Measurements from ENCODE around the gene ERICH6. TPM values are rescaled to one million over a fixed set of nuclear protein-coding genes. Genes with fewer than 3 reads are reported as not detected.

Gene ERICH6
- total RNA-seq, 1 donor from 2014 or later: 0.40 TPM

DNA sequence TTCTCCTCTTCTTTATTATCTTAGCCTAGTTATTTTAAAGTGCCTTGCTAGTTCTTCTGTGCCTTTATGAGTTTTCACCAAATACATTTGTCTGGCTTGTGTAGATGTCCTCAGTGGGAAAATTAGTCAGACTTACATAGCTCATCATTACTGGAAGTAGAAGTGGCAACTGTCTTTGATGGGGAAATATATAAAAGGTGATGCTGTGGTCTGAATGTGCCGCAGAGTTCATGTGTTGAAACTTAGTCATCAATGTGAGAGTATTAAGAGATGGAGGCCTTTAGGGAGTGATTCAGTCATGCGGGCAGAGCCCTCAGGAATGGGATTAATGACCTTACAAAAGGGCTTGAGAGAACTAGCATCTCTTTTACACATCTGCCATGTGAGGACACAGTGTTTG lies 6.4 kb upstream of the ERICH6 start:
- H3K36me3 Mint-ChIP-seq (ENCODE audit: low read depth): peaks cover 47% of the 10 kb centered on the region
- no peaks in the 10 kb centered on the region for H3K4me1 Mint-ChIP-seq
- no peaks in the 10 kb centered on the region for H3K27me3 Mint-ChIP-seq (ENCODE audit: low read depth)
- no peak overlapping the region for H3K4me3 Mint-ChIP-seq
- DNase-seq (ENCODE audit: low read depth, low spot score): no peak
- H3K9me3 Mint-ChIP-seq: peaks cover 21% of the 10 kb centered on the region
- H3K27ac Mint-ChIP-seq (ENCODE audit: unreplicated experiment): no peak overlapping the region
- TF ChIP-seq, protein P1, sequence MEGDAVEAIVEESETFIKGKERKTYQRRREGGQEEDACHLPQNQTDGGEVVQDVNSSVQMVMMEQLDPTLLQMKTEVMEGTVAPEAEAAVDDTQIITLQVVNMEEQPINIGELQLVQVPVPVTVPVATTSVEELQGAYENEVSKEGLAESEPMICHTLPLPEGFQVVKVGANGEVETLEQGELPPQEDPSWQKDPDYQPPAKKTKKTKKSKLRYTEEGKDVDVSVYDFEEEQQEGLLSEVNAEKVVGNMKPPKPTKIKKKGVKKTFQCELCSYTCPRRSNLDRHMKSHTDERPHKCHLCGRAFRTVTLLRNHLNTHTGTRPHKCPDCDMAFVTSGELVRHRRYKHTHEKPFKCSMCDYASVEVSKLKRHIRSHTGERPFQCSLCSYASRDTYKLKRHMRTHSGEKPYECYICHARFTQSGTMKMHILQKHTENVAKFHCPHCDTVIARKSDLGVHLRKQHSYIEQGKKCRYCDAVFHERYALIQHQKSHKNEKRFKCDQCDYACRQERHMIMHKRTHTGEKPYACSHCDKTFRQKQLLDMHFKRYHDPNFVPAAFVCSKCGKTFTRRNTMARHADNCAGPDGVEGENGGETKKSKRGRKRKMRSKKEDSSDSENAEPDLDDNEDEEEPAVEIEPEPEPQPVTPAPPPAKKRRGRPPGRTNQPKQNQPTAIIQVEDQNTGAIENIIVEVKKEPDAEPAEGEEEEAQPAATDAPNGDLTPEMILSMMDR (conservative IDR thresholded peaks at IDR 0.05): no peak

DNA sequence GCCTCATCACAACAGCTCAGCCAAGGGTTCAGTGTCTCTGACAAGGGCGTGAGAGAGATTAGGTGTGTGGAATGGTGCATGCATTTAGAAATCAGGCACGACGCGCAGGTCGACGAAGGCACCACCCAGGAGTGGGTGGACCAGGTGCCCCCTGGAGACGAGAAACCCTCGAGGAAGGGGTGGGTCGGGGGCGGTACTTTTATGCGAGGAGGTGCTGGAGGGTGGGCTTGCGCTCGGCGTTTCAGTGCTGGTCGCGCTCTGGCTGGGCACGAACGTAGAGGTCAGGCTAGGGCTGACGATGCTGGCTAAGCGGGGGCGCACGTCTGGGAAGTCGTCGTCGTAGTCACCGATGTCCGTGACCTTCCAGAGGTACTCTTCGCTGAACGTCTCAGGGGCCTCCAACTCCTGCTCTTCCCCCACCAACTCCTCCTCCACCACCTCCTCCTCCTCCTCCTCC lies 393 bp downstream of the ERICH6 start:
- Mint-ChIP-seq H3K27me3 (ENCODE audit: low read depth) (peaks cover 3% of the 10 kb centered on the region), H3K4me3 (peak overlapping the region; percentile 98), H3K9me3 (peaks cover 2% of the 10 kb centered on the region), H3K36me3 (ENCODE audit: low read depth) (peaks cover 4% of the 10 kb centered on the region), H3K4me1 (peaks cover 9% of the 10 kb centered on the region), H3K27ac (ENCODE audit: unreplicated experiment) (peak overlapping the region; percentile 98)
- TF ChIP-seq, protein P1 (conservative IDR thresholded peaks at IDR 0.05): no peak
- no peak for DNase-seq (ENCODE audit: low read depth, low spot score)

DNA sequence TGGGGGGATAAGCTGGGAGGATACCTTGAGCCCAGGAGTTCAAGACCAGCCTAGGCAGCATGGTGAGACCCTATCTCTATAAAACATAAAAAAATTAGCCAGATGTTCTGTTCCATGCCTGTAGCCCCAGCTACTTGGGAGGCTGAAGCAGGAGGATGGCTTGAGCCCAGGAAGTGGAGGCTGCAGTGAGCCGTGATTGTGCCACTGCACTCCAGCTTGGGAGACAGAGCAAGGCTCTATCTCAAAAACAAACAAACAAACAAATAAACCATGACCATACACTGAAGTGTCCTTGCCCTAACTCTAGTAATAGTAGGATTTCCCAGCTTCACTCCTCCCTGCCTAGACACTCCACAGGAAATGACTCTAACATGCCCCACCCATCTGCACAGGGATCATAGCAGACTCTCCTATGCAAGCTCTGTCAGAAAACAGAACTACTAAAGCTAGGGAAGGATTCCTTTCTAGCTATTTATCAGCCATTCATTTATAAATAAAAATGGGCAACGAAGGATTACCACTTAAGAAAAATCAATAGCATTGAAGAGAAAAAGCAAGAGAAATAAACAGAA lies 4.6 kb downstream of the ERICH6 start:
- TF ChIP-seq, protein P1 (conservative IDR thresholded peaks at IDR 0.05): no peak
- H3K36me3 Mint-ChIP-seq (ENCODE audit: low read depth): peaks cover 7% of the 10 kb centered on the region

GRCh38 chr3:150697646-150698045 lies 6.1 kb downstream of the ERICH6 start:
- TF ChIP-seq, protein P1 (conservative IDR thresholded peaks at IDR 0.05): no peak
- Mint-ChIP-seq H3K4me3 (no peak overlapping the region), H3K4me1 (no peaks in the 10 kb centered on the region), H3K9me3 (peaks cover 8% of the 10 kb centered on the region), H3K27me3 (ENCODE audit: low read depth) (peaks cover 6% of the 10 kb centered on the region), H3K27ac (ENCODE audit: unreplicated experiment) (no peak overlapping the region), H3K36me3 (ENCODE audit: low read depth) (peaks cover 8% of the 10 kb centered on the region)
- no peak for DNase-seq (ENCODE audit: low read depth, low spot score)

More for the DNA sequence above, 4.6 kb downstream of the ERICH6 start:
- H3K9me3 Mint-ChIP-seq: peaks cover 8% of the 10 kb centered on the region
- no peak for DNase-seq (ENCODE audit: low read depth, low spot score)
- H3K27me3 Mint-ChIP-seq (ENCODE audit: low read depth): peaks cover 6% of the 10 kb centered on the region
- no peak overlapping the region for H3K27ac Mint-ChIP-seq (ENCODE audit: unreplicated experiment)
- H3K4me1 Mint-ChIP-seq: peaks cover 9% of the 10 kb centered on the region
- H3K4me3 Mint-ChIP-seq: no peak overlapping the region

- H3K4me1 Mint-ChIP-seq: no peaks in the 10 kb centered on the region
- no peaks in the 10 kb centered on the region for H3K27me3 Mint-ChIP-seq (ENCODE audit: low read depth)
- DNase-seq (ENCODE audit: low read depth, low spot score): no peak
- peaks cover 4% of the 10 kb centered on the region for H3K9me3 Mint-ChIP-seq
- peaks cover 5% of the 10 kb centered on the region for H3K36me3 Mint-ChIP-seq (ENCODE audit: low read depth)
- H3K27ac Mint-ChIP-seq (ENCODE audit: unreplicated experiment): no peak overlapping the region
- TF ChIP-seq, protein P1 (conservative IDR thresholded peaks at IDR 0.05): no peak
- H3K4me3 Mint-ChIP-seq: no peak overlapping the region
Measured at GRCh38 chr3:150691414-150692040, 12.2 kb downstream of the ERICH6 start.

Measured in neural crest cell (in vitro differentiated cells).